ENCODE results near the gene FBXO40. TPM values are rescaled to one million over a fixed set of nuclear protein-coding genes. Genes with fewer than 3 reads are reported as not detected.
A peak's percentile ranks its signal among the peaks of the same experiment; 100 is the strongest.

FBXO40 gene
- total and polyA plus RNA-seq, 2 of the 13 experiments (the other 11 are each of a cell fraction or from before 2014, with no cell fraction given) = not detected

DNA sequence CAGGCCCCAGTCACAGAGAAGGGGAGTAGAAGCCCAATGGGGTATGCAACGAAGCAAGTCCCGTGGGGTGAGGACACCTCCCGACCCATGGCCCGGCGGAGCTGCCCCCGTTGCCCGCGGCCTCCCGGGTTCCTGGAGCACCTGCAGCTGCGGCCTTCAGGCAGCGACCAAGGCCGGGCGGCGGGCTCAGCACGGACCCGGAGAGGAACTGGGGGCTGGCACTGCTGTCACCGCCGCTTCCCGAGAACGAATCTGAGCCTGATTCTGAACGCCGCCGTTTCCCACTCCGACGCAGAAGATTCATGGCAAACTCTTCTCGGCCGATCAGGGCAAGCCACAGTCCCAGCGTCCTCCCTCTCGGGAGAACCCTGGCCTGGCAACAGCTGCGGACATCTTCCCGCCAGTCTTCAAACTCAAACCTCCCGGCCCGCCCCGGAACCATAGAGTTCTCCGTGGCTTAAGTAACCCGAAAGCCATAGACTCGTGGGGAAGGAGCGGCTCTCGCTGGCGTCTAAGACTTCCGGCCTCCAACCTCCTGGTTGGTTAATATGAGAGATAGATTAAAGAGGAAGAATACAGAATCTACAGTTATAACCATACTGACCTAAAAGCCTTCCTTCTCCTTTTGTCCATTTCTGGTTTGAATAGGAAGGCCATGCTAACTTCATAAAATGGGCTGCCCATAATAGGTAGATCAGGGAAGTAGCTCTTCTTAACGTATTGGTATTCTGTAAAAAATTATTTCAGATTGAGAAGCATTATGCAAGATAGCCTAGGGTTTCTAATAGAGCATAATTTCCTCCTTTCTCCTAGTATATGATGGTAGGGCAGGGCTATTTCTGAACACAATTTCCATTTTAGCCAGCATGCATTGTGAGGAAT, 47.4 kb upstream of the FBXO40 start, which contains the start of gene POLQ (continued):
- TF ChIP-seq, protein P1, sequence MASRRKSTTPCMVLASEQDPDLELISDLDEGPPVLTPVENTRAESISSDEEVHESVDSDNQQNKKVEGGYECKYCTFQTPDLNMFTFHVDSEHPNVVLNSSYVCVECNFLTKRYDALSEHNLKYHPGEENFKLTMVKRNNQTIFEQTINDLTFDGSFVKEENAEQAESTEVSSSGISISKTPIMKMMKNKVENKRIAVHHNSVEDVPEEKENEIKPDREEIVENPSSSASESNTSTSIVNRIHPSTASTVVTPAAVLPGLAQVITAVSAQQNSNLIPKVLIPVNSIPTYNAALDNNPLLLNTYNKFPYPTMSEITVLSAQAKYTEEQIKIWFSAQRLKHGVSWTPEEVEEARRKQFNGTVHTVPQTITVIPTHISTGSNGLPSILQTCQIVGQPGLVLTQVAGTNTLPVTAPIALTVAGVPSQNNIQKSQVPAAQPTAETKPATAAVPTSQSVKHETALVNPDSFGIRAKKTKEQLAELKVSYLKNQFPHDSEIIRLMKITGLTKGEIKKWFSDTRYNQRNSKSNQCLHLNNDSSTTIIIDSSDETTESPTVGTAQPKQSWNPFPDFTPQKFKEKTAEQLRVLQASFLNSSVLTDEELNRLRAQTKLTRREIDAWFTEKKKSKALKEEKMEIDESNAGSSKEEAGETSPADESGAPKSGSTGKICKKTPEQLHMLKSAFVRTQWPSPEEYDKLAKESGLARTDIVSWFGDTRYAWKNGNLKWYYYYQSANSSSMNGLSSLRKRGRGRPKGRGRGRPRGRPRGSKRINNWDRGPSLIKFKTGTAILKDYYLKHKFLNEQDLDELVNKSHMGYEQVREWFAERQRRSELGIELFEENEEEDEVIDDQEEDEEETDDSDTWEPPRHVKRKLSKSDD (CRISPR knock-in tag; IDR thresholded peaks at IDR 0.05; ENCODE audit: low read depth) = no peak
- 0 out of 2 replicates have a peak, but pooled peaks have one; percentile 29 for TF ChIP-seq ZNF124 (CRISPR knock-in tag; IDR thresholded peaks at IDR 0.05)
- TF ChIP-seq, protein P2, sequence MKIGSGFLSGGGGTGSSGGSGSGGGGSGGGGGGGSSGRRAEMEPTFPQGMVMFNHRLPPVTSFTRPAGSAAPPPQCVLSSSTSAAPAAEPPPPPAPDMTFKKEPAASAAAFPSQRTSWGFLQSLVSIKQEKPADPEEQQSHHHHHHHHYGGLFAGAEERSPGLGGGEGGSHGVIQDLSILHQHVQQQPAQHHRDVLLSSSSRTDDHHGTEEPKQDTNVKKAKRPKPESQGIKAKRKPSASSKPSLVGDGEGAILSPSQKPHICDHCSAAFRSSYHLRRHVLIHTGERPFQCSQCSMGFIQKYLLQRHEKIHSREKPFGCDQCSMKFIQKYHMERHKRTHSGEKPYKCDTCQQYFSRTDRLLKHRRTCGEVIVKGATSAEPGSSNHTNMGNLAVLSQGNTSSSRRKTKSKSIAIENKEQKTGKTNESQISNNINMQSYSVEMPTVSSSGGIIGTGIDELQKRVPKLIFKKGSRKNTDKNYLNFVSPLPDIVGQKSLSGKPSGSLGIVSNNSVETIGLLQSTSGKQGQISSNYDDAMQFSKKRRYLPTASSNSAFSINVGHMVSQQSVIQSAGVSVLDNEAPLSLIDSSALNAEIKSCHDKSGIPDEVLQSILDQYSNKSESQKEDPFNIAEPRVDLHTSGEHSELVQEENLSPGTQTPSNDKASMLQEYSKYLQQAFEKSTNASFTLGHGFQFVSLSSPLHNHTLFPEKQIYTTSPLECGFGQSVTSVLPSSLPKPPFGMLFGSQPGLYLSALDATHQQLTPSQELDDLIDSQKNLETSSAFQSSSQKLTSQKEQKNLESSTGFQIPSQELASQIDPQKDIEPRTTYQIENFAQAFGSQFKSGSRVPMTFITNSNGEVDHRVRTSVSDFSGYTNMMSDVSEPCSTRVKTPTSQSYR (CRISPR knock-in tag; IDR thresholded peaks at IDR 0.05; ENCODE audit: borderline replicate concordance) = no peak
- peak; percentile 86 for TF ChIP-seq POLR2G (IDR thresholded peaks at IDR 0.05; ENCODE audit: low read depth, low read length)
- TF ChIP-seq, protein P3, sequence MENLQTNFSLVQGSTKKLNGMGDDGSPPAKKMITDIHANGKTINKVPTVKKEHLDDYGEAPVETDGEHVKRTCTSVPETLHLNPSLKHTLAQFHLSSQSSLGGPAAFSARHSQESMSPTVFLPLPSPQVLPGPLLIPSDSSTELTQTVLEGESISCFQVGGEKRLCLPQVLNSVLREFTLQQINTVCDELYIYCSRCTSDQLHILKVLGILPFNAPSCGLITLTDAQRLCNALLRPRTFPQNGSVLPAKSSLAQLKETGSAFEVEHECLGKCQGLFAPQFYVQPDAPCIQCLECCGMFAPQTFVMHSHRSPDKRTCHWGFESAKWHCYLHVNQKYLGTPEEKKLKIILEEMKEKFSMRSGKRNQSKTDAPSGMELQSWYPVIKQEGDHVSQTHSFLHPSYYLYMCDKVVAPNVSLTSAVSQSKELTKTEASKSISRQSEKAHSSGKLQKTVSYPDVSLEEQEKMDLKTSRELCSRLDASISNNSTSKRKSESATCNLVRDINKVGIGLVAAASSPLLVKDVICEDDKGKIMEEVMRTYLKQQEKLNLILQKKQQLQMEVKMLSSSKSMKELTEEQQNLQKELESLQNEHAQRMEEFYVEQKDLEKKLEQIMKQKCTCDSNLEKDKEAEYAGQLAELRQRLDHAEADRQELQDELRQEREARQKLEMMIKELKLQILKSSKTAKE (CRISPR knock-in tag; IDR thresholded peaks at IDR 0.05; ENCODE audit: borderline replicate concordance) = no peak
- TF ChIP-seq ZNF781 (CRISPR knock-in tag; IDR thresholded peaks at IDR 0.05; ENCODE audit: borderline replicate concordance, not compliant biosample characterization) = no peak
- TF ChIP-seq, protein P4, sequence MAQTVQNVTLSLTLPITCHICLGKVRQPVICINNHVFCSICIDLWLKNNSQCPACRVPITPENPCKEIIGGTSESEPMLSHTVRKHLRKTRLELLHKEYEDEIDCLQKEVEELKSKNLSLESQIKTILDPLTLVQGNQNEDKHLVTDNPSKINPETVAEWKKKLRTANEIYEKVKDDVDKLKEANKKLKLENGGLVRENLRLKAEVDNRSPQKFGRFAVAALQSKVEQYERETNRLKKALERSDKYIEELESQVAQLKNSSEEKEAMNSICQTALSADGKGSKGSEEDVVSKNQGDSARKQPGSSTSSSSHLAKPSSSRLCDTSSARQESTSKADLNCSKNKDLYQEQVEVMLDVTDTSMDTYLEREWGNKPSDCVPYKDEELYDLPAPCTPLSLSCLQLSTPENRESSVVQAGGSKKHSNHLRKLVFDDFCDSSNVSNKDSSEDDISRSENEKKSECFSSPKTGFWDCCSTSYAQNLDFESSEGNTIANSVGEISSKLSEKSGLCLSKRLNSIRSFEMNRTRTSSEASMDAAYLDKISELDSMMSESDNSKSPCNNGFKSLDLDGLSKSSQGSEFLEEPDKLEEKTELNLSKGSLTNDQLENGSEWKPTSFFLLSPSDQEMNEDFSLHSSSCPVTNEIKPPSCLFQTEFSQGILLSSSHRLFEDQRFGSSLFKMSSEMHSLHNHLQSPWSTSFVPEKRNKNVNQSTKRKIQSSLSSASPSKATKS (CRISPR knock-in tag; IDR thresholded peaks at IDR 0.05) = no peak
- no peak for TF ChIP-seq MBNL3 (CRISPR knock-in tag; conservative IDR thresholded peaks at IDR 0.05)
- no peak for TF ChIP-seq GATA4 (IDR thresholded peaks at IDR 0.05; ENCODE audit: borderline replicate concordance, low read depth)
- 0 out of 2 replicates have a peak, but pooled peaks have one; percentile 32 for TF ChIP-seq ZNF772 (CRISPR knock-in tag; IDR thresholded peaks at IDR 0.05)
- peak; percentile 71; the same call in 1 of the 2 replicates for TF ChIP-seq ZZZ3 (CRISPR knock-in tag; IDR thresholded peaks at IDR 0.05; ENCODE audit: borderline replicate concordance)
- TF ChIP-seq SP140L (CRISPR knock-in tag; IDR thresholded peaks at IDR 0.05; ENCODE audit: borderline replicate concordance) = no peak
- TF ChIP-seq ZNF749 (CRISPR knock-in tag; IDR thresholded peaks at IDR 0.05; ENCODE audit: borderline replicate concordance) = no peak
- TF ChIP-seq, protein P5, sequence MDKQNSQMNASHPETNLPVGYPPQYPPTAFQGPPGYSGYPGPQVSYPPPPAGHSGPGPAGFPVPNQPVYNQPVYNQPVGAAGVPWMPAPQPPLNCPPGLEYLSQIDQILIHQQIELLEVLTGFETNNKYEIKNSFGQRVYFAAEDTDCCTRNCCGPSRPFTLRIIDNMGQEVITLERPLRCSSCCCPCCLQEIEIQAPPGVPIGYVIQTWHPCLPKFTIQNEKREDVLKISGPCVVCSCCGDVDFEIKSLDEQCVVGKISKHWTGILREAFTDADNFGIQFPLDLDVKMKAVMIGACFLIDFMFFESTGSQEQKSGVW (CRISPR knock-in tag; IDR thresholded peaks at IDR 0.05; ENCODE audit: borderline replicate concordance) = no peak

Data from HepG2 (cell line).